Measurements from ENCODE around the gene UBE2K. TPM values are rescaled to one million over a fixed set of nuclear protein-coding genes. Genes with fewer than 3 reads are reported as not detected.

Gene UBE2K
- total RNA-seq, 1 experiment from 2014 or later = 126 TPM

DNA sequence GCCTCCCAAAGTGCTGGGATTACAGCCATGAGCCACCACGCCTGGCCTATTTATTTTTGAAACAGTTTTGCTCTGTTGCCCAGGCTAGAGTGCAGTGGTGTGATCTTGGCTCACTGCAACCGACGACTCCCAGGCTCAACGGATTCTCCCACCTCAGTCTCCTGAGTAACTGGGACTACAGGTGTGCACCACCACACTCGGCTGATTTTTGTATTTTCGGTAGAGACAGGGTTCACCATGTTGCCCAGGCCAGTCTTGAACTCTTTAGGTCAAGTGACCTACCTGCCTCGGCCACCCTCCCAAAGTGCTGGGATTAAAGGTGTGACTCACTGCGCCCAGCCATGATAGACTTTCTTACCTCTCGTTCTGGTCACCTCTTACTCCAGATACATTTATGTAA, 124.0 kb downstream of the UBE2K start:
- Histone ChIP-seq H3K9ac (ENCODE audit: low read length) (no peak overlapping the region), H3K4me3 (replicated peaks in 1 of 2; ENCODE audit: low read depth in 1 of 2, low read length in 2 of 2) (no peak overlapping the region), H3K27me3 (ENCODE audit: insufficient read depth, low read length) (no peaks in the 10 kb centered on the region), H4K20me1 (ENCODE audit: insufficient read depth) (0 out of 2 replicates have a peak, but pooled peaks cover 4% of the 10 kb centered on the region), H3K4me1 (ENCODE audit: control insufficient read depth in 1 of 2, insufficient read depth in 2 of 2, low read length in 2 of 2) (peaks cover 7 to 17% of the 10 kb centered on the region in 2 experiments), H3K36me3 (ENCODE audit: control insufficient read depth in 1 of 2, insufficient read depth in 2 of 2, low read length in 2 of 2) (peaks cover 3 to 9% of the 10 kb centered on the region in 2 experiments; a peak in 2 of 4 replicates), H3K9me3 (ENCODE audit: control insufficient read depth in 1 of 2, insufficient read depth in 1 of 2, low read depth in 1 of 2, low read length in 2 of 2) (no peaks in the 10 kb centered on the region), H3K4me2 (ENCODE audit: low read length) (no peak overlapping the region), H3K79me2 (ENCODE audit: insufficient read depth, low read length) (0 out of 2 replicates have a peak, but pooled peaks cover 3% of the 10 kb centered on the region), H3K27ac (ENCODE audit: low read depth, low read length) (no peak overlapping the region), H2AFZ (ENCODE audit: low read depth, low read length, poor library complexity, severe bottlenecking) (no peak overlapping the region), H3K9me2 (ENCODE audit: insufficient read depth) (no peaks in the 10 kb centered on the region)
- CTCF ChIA-PET = no interaction called here
- ATAC-seq = no peak
- no TSS peak for BruUV-seq (replicated peaks)
- no peak for DNase-seq (ENCODE audit: low read depth, low spot score)
- no peak for TF ChIP-seq CBX3 (IDR thresholded peaks at IDR 0.05; ENCODE audit: low read depth)
- TF ChIP-seq ZNF274 (IDR thresholded peaks at IDR 0.05; ENCODE audit: low read depth, low read length) = no peak
- TF ChIP-seq SRF (IDR thresholded peaks at IDR 0.05; ENCODE audit: low read depth) = no peak
- TF ChIP-seq POLR2A (IDR thresholded peaks at IDR 0.05; ENCODE audit: borderline replicate concordance, extremely low read depth, insufficient read depth, insufficient read length) = no peak
- TF ChIP-seq, protein P1, sequence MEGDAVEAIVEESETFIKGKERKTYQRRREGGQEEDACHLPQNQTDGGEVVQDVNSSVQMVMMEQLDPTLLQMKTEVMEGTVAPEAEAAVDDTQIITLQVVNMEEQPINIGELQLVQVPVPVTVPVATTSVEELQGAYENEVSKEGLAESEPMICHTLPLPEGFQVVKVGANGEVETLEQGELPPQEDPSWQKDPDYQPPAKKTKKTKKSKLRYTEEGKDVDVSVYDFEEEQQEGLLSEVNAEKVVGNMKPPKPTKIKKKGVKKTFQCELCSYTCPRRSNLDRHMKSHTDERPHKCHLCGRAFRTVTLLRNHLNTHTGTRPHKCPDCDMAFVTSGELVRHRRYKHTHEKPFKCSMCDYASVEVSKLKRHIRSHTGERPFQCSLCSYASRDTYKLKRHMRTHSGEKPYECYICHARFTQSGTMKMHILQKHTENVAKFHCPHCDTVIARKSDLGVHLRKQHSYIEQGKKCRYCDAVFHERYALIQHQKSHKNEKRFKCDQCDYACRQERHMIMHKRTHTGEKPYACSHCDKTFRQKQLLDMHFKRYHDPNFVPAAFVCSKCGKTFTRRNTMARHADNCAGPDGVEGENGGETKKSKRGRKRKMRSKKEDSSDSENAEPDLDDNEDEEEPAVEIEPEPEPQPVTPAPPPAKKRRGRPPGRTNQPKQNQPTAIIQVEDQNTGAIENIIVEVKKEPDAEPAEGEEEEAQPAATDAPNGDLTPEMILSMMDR (IDR thresholded peaks at IDR 0.05 in 2 of 3, conservative IDR thresholded peaks at IDR 0.05 in 1 of 3; ENCODE audit: borderline replicate concordance in 1 of 3, insufficient read depth in 1 of 3, low read depth in 2 of 3, low read length in 2 of 3) = no peak
- TF ChIP-seq, protein P2, sequence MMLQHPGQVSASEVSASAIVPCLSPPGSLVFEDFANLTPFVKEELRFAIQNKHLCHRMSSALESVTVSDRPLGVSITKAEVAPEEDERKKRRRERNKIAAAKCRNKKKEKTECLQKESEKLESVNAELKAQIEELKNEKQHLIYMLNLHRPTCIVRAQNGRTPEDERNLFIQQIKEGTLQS (IDR thresholded peaks at IDR 0.05) = no peak
- no peak for TF ChIP-seq SIN3A (IDR thresholded peaks at IDR 0.05; ENCODE audit: low read depth)
- no peak for TF ChIP-seq SP1 (IDR thresholded peaks at IDR 0.05; ENCODE audit: low read depth)
- TF ChIP-seq TCF7L2 (IDR thresholded peaks at IDR 0.05; ENCODE audit: borderline replicate concordance, extremely low read depth, insufficient read depth, insufficient read length) = no peak
- no peak for TF ChIP-seq YY1 (IDR thresholded peaks at IDR 0.05; ENCODE audit: extremely low read depth, insufficient replicate concordance, low read depth, low read length)
- no peak for TF ChIP-seq JUND (IDR thresholded peaks at IDR 0.05)
- no peak for TF ChIP-seq RAD21 (IDR thresholded peaks at IDR 0.05; ENCODE audit: low read depth)
- no peak for TF ChIP-seq FOSL1 (IDR thresholded peaks at IDR 0.05; ENCODE audit: low read depth)
- TF ChIP-seq EZH2phosphoT487 (IDR thresholded peaks at IDR 0.05; ENCODE audit: borderline replicate concordance) = no peak
- intact Hi-C loops (cut with micrococcal nuclease) = no loop called here
- POLR2A ChIA-PET = no interaction called here
- RAD21 ChIA-PET (ENCODE audit: low non-redundant PET in 1 of 2, low total read pairs in 2 of 2, uncharacterized antibody in 2 of 2, unreplicated experiment in 2 of 2) = no interaction called here
